Right lobe of liver (tissue), 4 donors: ENCODE results near the gene PRELID2.
A peak's percentile ranks its signal among the peaks of the same experiment; 100 is the strongest.

Experiments used
- CTCF ChIP-seq, 4 donors: fragments of 200-600 bp in 3 of 4; fragments of 450-650 bp in 1 of 4; IDR thresholded peaks; one replicate each; pipeline versions ENCODE4 v1.5.1 to v1.8.0; 2016 to 2022; ENCODE audit warnings: antibody characterized with exemption in 4 of 4, mild to moderate bottlenecking in 2 of 4
- POLR2A ChIP-seq: fragments of 450-650 bp; IDR thresholded peaks from one replicate; pipeline ENCODE4 v1.6.1; 2017; ENCODE audit warnings: antibody characterized with exemption, mild to moderate bottlenecking
- donor health status: DM: no; HTN: no; CAD: no.
- donor health status: DM: no; HTN: no; CAD: no.
- donor health status: DM: no; HTN: yes; CAD: no.

GRCh38 chr5:145859897-145860296, 24.8 kb upstream of the PRELID2 start:
- peak in 1 of 4 donors; percentile 6 for TF ChIP-seq CTCF (IDR thresholded peaks at IDR 0.05)
- TF ChIP-seq POLR2A = no peak
